HG02610 (cell line): ENCODE measurements around the gene LMOD2.
"Not testable (repeated sequence)": the region's sequence is repeated elsewhere in the genome, so short reads cannot be mapped to it uniquely, and the experiment has no call there.

ENCODE experiments used
- ATAC-seq: cut with Tn5 transposase; IDR thresholded peaks from one replicate; pipeline ENCODE4 v1.9.1; 2021; ENCODE audit warnings: mild to moderate bottlenecking, moderate library complexity; ENCODE audit not compliant: unreplicated experiment

Gene LMOD2, protein sequence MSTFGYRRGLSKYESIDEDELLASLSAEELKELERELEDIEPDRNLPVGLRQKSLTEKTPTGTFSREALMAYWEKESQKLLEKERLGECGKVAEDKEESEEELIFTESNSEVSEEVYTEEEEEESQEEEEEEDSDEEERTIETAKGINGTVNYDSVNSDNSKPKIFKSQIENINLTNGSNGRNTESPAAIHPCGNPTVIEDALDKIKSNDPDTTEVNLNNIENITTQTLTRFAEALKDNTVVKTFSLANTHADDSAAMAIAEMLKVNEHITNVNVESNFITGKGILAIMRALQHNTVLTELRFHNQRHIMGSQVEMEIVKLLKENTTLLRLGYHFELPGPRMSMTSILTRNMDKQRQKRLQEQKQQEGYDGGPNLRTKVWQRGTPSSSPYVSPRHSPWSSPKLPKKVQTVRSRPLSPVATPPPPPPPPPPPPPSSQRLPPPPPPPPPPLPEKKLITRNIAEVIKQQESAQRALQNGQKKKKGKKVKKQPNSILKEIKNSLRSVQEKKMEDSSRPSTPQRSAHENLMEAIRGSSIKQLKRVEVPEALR

DNA sequence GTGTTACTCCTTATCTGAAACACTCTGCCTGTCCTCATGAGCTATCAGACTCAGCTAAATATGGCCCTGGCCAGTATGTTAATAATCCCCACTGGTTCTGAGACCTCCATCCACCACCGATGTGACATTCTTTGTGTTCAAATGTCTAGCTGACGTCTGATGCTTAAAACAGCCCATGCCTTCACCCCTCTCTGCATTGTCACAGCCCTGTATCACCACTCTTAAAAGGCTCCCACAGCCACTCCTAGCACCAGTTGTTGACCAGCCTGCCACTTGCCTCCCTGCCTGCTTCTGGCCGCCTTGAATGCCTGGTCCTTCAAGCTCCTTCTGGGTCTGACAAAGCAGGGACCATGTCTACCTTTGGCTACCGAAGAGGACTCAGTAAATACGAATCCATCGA lies at the start of gene LMOD2:
TSS of gene LMOD2 (plus strand) at position 253 of the 400 bp plus-strand sequence. CDS start at position 351, 98 bp downstream.
- no peak for ATAC-seq

DNA sequence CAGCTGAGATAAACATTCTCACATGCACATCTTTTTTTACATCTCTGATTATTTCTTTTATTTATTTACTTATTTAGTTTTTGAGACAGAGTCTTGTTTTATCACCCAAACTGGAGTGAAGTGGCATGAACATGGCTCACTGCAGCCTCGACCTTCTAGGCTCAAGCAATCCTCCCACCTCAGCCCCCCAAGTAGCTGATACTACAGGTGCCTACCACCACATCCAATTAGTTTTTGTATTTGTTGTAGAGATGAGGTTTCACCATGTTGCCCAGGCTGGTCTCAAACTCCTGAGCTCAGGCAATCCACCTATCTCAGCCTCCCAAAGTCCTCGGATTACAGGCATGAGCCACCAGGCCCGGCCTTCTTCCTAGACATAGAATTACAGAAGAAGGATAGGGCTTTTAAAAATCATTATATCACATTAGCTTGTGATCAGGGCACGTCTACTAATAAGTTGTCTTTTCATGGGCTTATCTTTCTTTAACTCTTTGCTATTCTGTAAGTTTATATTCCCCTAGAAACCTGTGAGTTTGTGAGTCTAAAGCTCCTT lies 48.2 kb upstream of the LMOD2 start:
- ATAC-seq, result no peak

DNA sequence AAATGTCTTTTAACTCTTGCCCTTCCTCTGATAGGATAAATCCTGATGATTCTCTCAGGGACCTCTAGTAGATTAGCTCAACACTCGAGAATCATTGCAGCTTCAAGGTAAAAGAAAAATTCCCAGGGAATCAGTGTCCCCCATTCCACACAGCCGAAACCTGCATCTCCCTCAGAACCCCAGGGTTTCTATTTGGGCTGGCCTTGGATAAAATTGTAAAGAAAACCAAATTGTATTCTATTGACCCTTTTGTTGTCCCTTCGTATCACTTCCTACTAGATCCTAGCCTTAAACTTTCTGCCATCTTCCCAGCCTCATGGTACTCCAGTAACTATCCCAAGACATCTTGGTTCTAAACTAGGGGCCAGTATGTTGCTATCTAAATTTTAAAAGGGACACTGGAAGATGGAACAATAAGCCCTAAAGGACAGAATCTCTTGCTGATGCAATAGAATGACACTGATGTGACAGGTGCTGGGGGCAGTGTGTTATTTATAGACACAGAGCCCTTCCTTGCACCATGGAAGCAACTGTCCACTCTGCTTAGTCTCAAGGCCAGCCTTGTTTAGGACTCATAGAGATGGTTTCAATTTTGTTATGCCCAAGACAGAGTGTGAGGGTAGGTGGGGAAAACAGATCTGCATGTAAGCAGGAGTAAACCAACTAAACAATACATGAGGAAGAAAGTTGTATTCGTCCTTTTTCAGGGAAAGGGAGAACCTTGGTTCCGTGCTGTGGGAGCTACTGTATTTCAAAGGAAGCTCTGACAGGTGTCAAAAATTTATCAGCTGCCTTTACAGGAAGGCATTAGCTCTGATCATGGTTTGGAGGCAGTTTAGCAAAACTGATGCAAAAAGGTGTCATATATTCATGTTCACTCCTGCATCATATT lies 46.4 kb upstream of the LMOD2 start:
- ATAC-seq, result no peak

DNA sequence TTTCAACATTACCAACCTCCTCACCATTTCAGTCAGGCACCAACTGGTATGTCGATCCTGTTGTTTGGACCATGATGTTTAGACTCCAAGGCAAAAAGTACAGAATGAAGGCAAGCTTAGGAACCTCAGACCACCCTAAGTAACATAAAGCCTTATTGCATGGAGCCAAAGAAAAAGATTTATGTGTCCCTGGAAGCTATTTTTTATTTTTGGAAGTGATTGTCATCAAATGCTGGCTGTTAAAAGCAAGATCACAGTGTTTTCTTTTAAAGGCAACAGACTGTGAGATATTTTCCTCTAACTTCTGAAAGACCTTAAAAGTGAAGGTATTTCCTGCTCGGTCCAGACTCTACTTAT lies 45.8 kb upstream of the LMOD2 start:
- ATAC-seq, result no peak

DNA sequence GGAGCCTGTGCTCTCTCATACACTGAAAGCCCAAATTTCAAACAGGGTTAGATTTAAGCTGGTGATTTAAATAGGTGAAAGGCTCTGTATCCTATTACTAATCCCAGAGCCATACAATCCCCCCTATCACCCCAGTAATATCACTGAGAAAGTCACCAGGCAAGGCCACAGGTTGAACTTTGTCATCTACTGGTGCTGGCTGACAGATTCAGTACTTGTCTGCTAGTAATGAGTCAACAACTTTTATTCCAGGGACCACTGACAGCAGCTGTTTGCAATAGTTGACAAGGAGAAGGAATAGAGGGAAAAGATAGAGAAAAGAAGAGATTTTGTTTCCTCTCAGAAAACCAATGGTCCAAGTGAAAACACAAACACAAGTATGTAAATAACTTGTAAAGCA lies 43.6 kb upstream of the LMOD2 start:
- no peak for ATAC-seq

DNA sequence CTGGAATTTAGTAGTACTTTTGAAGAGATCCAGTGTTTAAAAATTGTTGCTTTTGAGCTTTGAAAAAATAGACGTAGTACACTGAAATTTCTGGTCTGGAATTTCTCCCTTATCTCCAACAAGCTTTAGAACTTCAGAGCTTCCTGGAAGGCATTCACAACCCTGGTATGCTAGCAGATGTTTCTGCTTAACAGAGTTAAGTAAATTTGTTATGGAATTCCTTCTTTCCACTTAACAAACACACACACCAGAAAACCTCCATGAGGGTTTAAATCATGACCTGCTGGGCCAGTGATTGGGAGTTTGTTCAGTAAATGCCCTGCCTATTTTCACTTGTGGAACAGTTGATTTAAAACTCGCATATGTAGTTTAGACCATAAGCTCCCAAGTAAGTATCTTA lies 40.3 kb upstream of the LMOD2 start:
- no peak for ATAC-seq

DNA sequence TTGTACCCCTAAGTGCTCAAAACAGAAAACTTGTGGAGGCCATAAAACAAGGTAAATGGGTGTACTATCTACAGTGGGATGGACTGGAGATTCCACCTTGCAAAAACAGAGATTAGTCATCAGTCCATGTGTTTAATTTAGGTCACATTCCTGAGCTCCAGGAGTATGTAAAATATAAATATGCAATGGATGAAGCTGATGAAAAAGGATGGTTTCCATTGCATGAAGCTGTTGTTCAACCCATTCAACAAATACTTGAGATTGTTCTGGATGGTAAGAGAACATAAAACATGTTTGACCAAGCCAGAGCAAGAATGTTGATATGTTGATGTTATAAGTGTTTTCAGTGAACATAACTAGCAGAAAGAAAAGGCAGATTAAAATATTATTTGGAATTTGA lies 39.4 kb upstream of the LMOD2 start:
- no peak for ATAC-seq

DNA sequence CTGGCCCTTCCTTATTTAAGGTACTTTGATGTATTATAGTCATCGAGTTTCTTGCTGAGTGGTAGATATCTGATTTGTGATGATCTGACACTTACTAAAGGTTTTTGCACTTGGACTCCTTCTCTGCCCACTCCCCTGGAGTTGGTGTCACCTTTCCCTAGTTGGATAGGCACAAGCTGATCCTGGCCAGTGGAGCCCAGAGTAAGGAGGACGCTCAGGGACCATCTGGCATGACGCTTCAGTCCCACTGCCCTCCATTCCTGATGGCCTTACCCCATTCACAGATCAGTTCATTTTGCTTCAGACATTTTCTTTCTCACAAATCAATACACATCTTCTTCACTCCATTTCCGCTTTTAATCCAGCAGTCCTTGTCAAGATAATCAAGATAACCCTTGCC lies 34.0 kb upstream of the LMOD2 start:
- no peak for ATAC-seq

DNA sequence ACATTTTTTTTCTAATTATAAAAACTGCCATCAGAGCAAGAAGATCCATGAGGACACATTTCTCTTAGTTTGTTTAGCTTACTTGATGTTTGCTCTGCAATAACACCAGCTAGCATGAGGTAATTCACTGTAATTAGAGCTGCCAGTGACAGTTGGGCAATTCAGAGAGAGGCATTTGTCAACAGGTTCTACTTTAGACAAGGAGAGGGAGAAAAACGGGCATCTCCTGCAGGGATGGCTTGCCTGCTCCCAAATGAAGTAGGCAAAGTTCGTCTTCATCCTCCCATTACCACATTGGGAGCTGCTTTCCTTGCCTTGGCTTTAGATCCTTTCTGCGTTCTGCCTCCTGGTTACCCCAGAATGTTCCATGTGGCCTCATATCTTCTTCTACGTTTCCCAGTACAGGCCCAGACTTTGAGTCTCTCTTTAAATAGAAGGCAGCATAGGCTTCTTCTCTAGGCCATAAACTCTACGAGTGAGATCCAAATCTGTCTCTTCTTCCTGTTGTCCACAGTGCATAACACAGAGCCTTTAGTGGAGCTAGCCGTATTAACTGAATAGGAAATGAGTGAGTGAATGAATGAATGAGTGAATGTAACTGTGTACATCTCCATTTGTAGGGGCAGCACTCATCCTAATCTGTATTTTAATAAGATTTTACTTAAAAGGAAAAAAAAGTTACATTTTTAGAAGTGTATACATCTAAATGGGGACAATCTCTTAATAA lies 32.8 kb upstream of the LMOD2 start:
- no peak for ATAC-seq

DNA sequence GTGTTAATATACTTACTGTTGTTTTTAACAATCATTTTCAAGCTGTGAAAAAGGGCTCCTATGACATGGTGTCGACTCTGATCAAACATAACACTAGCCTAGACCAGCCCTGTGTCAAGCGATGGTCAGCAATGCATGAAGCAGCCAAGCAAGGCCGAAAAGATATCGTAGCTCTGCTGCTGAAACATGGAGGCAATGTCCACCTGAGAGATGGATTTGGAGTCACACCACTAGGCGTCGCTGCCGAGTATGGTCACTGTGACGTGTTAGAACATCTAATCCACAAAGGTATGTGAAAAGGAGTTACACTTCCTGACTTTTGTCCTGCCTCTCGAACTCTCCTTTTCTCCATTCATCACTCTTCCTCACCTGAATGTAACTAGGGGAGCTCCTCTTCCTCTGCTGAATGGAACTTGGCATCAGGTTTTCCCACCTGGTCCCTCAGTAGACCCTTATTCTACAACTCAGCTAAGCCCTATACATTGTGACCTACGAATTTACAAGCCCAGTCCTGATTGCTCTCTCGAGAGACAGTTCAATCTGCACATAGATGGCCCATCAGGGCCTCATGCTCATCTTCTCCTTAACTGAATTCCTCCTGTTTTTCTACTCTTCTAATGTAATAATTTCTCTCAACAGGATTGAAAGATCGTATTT lies 31.0 kb upstream of the LMOD2 start:
- ATAC-seq, result peak; percentile 89

DNA sequence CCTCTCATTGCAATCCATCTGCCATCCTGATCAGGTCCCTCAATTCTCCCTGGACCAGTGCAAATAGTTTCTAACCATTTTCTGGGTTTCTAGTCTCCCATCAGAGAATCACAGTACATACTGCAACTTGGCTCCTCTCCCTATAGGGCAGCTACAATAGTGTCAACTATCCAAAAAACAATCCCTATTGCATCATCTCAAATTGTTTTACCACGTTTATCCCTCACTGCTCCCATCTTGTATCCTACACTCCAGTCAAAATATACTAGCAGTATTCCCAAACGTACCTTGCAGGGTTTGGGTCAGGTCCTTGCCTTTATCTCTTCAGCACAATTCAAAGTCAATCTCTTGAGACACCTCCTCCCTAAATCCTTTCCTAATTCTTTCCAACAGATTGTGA lies 30.4 kb upstream of the LMOD2 start:
- ATAC-seq, result no peak

DNA sequence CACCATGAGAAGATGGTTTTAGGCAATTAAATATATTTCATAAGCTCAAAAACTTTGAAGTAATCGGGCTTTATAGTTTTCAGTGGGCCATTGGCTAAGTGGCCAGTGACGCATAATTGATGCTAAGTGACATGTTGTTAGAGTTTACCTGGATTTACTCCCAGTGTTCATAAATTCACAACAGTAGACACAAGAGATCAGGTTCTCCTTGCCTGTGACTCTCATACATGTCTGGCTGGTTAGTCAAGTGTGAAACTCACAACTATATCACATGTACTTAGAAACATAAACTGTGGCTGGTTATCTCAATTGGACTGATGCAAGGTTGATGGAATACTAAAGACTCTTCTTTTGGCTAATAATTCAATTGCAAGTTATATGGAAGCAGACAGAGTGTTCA lies 27.8 kb upstream of the LMOD2 start:
- no peak for ATAC-seq

DNA sequence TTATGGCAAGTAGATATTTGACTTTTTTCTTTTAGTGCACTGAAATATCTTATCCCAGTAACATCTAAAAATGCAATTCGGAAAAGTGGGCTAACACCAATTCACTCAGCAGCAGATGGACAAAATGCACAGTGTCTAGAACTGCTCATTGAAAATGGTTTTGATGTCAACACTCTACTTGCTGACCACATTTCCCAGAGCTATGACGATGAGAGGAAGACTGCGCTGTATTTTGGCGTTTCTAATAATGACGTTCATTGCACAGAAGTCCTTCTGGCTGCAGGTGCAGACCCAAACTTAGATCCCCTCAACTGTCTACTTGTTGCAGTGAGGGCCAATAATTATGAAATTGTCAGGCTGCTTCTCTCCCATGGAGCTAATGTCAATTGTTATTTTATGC lies 26.8 kb upstream of the LMOD2 start:
- ATAC-seq, result no peak

DNA sequence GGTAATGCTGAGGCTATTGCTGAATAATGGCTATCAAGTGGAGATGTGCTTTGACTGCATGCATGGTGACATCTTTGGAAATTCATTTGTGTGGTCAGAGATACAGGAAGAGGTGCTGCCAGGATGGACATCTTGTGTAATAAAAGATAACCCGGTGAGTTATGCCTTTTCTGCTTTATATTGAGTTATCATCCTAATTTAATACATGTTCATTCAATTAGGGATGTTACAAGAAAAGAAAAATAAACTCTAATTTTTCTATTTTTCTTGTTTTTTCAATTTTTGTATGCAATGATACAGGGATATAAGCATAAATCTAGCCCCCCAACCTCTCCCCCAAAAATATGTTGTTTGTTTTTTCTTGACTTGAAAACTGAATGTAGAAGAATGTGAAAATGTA lies 26.4 kb upstream of the LMOD2 start:
- no peak for ATAC-seq

DNA sequence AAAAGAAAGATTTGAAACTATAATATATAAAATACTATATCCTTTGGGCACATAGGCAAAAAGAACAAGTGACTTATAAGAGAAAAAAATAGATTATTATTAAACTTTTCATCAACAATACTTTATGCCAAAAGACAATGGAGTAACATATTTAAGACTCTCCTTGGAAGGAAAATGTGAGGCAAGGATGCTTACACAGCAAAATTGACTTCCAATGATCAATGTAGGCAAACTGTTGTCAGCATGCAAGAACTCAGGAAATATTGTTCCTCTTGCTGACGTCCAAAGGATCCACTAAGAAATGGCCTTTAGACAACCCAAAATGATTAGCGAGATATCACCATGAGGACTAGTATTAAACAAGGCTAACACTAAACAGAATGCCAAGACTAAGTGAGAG lies 22.9 kb upstream of the LMOD2 start:
- no peak for ATAC-seq

DNA sequence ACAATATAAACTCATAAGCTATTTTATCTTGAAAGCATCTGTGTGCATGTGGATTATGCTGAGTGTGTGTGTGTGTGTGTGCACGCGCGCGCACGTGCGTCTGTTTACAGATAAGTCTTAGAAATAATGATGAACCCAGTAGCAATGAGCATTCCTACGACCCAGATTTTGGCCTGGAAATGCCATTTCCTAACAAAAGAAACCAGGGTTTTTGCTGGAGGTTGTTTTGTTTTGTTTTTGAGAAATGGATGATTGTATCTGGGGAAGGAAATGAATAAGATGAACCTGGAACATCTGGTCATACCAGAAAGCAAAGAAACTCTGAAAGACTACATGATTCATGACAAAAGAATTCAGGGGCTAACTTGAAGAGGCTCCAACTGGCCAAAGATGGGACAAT lies 22.1 kb upstream of the LMOD2 start:
- no peak for ATAC-seq

DNA sequence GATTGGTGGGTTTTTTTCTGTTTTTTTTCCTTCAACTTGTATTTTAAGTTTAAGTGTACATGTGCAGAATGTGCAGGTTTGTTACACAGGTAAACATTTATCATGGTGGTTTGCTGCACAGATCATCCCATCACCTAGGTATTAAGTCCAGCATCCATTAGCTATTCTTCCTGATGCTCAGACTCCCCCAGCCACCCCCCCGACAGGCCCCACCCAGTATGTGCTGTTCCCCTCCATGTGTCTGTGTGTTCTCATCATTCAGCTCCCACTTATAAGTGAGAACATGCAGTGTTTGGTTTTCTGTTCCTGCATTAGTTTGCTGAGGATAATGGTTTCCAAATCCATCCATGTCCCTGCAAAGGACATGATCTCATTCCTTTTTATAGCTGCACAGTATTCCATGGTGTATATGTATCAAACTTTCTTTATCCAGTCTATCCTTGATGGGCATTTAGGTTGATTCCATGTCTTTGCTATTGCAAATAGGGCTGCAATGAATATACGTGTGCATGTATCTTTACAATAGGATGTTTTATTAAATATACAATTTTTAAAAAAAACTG lies 21.6 kb upstream of the LMOD2 start:
- ATAC-seq, result not testable (repeated sequence)

DNA sequence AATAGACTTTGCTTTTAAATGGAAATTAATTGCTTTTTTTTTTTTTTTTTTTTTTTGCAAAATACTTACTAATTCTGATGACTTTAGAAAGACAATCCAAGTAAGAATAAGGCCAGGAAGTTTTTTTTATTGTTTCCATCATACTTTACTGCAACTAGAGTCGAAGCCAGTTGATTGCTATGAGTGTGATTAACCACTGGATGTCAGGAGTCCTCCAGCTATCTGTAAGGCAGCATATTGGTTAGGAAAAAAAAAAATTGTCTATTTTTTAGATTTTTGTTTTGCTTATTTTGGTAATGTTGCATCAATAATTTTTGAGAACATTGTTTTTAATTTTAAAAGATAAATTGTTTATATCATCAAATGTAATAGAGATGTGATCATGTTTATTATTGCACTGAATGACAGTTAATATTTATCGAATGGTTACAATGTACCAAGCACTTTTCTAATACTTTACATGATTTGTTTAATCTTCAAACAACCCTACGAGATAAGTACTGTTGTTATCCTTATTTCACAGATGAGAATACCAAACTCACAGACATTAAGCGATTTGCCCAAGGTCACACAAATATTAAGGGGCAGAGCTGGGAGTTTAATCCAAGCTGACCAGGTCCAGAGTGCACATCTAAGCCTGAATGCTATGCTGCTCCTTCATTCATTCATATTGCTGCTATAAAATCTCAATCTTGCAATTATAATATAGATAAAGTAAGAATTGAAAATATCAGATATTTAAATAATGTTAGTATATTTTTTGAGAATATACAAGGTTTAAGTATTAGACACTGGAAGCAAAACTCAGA lies 19.9 kb upstream of the LMOD2 start:
- peak; percentile 66 for ATAC-seq

DNA sequence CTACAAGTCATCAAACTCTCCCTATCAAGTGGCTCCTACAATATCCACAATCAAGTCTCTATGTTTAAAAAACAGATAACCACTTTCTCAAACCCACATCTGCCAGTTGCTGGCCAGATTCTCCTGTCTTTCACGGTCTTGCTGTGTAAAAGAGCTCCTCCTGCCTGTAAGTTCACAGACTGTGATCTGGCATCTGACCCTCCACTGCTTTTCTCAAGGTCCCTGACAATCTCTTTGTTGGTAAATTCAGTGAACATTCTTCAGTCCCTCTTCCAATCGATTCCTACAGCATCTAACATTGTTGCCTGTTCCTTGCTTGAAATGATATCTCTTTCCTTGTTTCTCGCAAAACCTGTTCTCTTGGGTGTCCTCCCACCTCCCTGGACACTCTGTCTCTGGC lies 18.5 kb upstream of the LMOD2 start:
- no peak for ATAC-seq
